Activated CD4-positive, alpha-beta T cell treated with anti-CD3 and anti-CD28 coated beads, Interleukin-2, amount 10 ng/mL, durations not matched to agents 7 days and 5 days (primary cell): ENCODE data around the gene DNAJC1. TPM values are rescaled to one million over a fixed set of nuclear protein-coding genes. Genes with fewer than 3 reads are reported as not detected.
A peak's percentile ranks its signal among the peaks of the same experiment; 100 is the strongest.

Source experiments
- CTCF ChIA-PET: fragments of 350-600 bp; sonication (Branson Sonifier 250); formaldehyde crosslinking; loops from one replicate; lab custom pipeline; 2021; ENCODE audit warnings: antibody characterized with exemption; lab: Charles Lee
- POLR2A ChIA-PET: fragments of 350-600 bp; sonication (Branson Sonifier 250); formaldehyde crosslinking; loops from one replicate; lab custom pipeline; 2021; ENCODE audit warnings: antibody characterized with exemption; lab: Charles Lee
- DNase-seq: peaks from one replicate; pipeline ENCODE4 v3.0.0-alpha.2; 2020
- H3K27ac Mint-ChIP-seq: one replicate; pipeline ENCODE4 v1.8.0; 2021; ENCODE audit warnings: mild to moderate bottlenecking, moderate library complexity, mixed read lengths
- H3K27me3 Mint-ChIP-seq: one replicate; pipeline ENCODE4 v1.8.0; 2021; ENCODE audit warnings: mixed read lengths
- H3K36me3 Mint-ChIP-seq: one replicate; pipeline ENCODE4 v1.8.0; 2021; ENCODE audit warnings: low read depth, mixed read lengths
- H3K4me1 Mint-ChIP-seq: one replicate; pipeline ENCODE4 v1.8.0; 2021; ENCODE audit warnings: mixed read lengths
- H3K4me3 Mint-ChIP-seq: one replicate; pipeline ENCODE4 v1.8.0; 2021; ENCODE audit warnings: mild to moderate bottlenecking, moderate library complexity, mixed read lengths
- H3K9me3 Mint-ChIP-seq: one replicate; pipeline ENCODE4 v1.8.0; 2021; ENCODE audit warnings: mixed read lengths
- total RNA-seq, 2 experiments: library from RNA; stranded (reverse); gene quantifications; one replicate each; pipeline ENCODE4 v1.2.3, GENCODE V29; 2021

The DNAJC1 gene
- total RNA-seq, 2 experiments from 2014 or later, result 24.4 to 28.6 TPM

- DNase-seq, result no peak
- ChIA-PET CTCF (no interaction called here), POLR2A (no interaction called here)
- Mint-ChIP-seq H3K36me3 (peaks cover 4% of the 10 kb centered on the region), H3K27me3 (no peaks in the 10 kb centered on the region), H3K27ac (no peak overlapping the region), H3K4me3 (no peak overlapping the region), H3K4me1 (no peaks in the 10 kb centered on the region), H3K9me3 (no peaks in the 10 kb centered on the region)
These were observed 84.4 kb downstream of the DNAJC1 start for GRCh38 chr10:21919117-21919516.

- Mint-ChIP-seq H3K36me3 (peaks cover 13% of the 10 kb centered on the region), H3K4me1 (peaks cover 17% of the 10 kb centered on the region), H3K27me3 (no peaks in the 10 kb centered on the region), H3K9me3 (peaks cover 2% of the 10 kb centered on the region), H3K27ac (no peak overlapping the region), H3K4me3 (no peak overlapping the region)
- ChIA-PET CTCF (no interaction called here), POLR2A (no interaction called here)
- DNase-seq, result no peak
These were observed 90.9 kb downstream of the DNAJC1 start for GRCh38 chr10:21912625-21913024.

- Mint-ChIP-seq H3K4me1 (peaks cover 17% of the 10 kb centered on the region), H3K27me3 (no peaks in the 10 kb centered on the region), H3K36me3 (peaks cover 16% of the 10 kb centered on the region), H3K9me3 (peaks cover 2% of the 10 kb centered on the region), H3K27ac (no peak overlapping the region), H3K4me3 (no peak overlapping the region)
- POLR2A ChIA-PET, result no interaction called here
- no peak for DNase-seq
- CTCF ChIA-PET, result no interaction called here
These were observed 92.7 kb downstream of the DNAJC1 start for GRCh38 chr10:21910798-21911197.

GRCh38 chr10:21907436-21907835, 96.1 kb downstream of the DNAJC1 start:
- Mint-ChIP-seq H3K9me3 (peaks cover 2% of the 10 kb centered on the region), H3K4me1 (peaks cover 4% of the 10 kb centered on the region), H3K27ac (no peak overlapping the region), H3K36me3 (peaks cover 14% of the 10 kb centered on the region), H3K4me3 (no peak overlapping the region), H3K27me3 (no peaks in the 10 kb centered on the region)
- DNase-seq, result no peak
- CTCF ChIA-PET, result no interaction called here
- POLR2A ChIA-PET, result no interaction called here

- H3K27me3 Mint-ChIP-seq, result no peaks in the 10 kb centered on the region
- no peaks in the 10 kb centered on the region for H3K4me1 Mint-ChIP-seq
- peaks cover 7% of the 10 kb centered on the region for H3K36me3 Mint-ChIP-seq
- ChIA-PET CTCF (no interaction called here), POLR2A (no interaction called here)
- no peak for DNase-seq
- no peak overlapping the region for H3K4me3 Mint-ChIP-seq
- H3K27ac Mint-ChIP-seq, result no peak overlapping the region
- peaks cover 2% of the 10 kb centered on the region for H3K9me3 Mint-ChIP-seq
These were observed 98.6 kb downstream of the DNAJC1 start for GRCh38 chr10:21904930-21905329.

DNA sequence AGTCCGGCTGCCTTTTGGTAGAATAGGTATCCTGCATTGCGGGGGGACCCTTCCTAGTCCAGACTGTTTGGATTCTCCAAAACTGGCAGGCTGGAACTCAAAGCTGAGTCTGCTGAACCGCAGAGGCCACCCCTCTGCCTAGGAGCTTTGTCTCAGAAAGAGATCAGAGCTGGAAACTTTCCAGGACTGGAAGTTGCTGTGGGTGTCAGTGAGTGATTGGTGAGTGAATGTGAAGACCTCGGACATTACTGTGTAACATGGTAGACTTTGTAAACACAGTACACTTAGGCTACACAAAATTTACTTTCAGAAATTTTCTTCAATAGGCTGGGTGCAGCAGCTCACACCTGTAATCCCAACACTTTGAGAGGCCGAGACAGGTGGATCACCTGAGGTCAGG, 103.8 kb downstream of the DNAJC1 start:
- CTCF ChIA-PET, result interaction anchor here (1.0 kb wide), 1 partner anchor 11 kb away, joined by 3 read pairs; no protein-coding TSS in a partner anchor

DNA sequence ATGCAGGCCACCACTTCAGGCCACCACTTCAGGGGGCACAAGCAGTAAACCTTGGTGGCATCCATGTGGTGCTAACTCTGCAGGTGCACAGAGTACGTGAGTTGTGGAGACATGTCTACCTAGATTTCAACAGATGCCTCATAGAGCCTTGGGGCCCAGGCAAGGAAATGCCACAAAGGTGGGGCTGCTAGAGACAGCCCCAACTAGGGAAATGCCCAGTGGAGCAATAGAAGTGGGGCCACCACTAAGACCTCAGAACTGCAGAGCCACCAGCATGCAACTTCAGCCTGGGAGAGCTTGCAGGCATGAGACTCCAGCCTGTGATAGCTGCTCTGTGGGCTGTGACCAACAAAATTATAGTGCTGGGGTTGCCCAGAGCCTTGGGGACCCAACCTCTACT, 107.6 kb downstream of the DNAJC1 start:
- peaks cover 26% of the 10 kb centered on the region for H3K36me3 Mint-ChIP-seq

More for the DNA sequence above, 103.8 kb downstream of the DNAJC1 start:
- no peak for DNase-seq
- no peaks in the 10 kb centered on the region for H3K4me1 Mint-ChIP-seq
- H3K36me3 Mint-ChIP-seq, result peaks cover 10% of the 10 kb centered on the region
- no peaks in the 10 kb centered on the region for H3K27me3 Mint-ChIP-seq
- no peak overlapping the region for H3K27ac Mint-ChIP-seq
- POLR2A ChIA-PET, result no interaction called here
- peaks cover 5% of the 10 kb centered on the region for H3K9me3 Mint-ChIP-seq
- H3K4me3 Mint-ChIP-seq, result no peak overlapping the region

GRCh38 chr10:21894648-21895342, 108.7 kb downstream of the DNAJC1 start:
- peaks cover 16% of the 10 kb centered on the region for H3K4me1 Mint-ChIP-seq
- no peaks in the 10 kb centered on the region for H3K27me3 Mint-ChIP-seq
- DNase-seq, result no peak
- H3K36me3 Mint-ChIP-seq, result peaks cover 32% of the 10 kb centered on the region
- no peak overlapping the region for H3K4me3 Mint-ChIP-seq
- H3K9me3 Mint-ChIP-seq, result peaks cover 21% of the 10 kb centered on the region
- CTCF ChIA-PET, result no interaction called here
- no peak overlapping the region for H3K27ac Mint-ChIP-seq
- POLR2A ChIA-PET, result no interaction called here

More for the DNA sequence above, 107.6 kb downstream of the DNAJC1 start:
- no peak for DNase-seq
- Mint-ChIP-seq H3K4me3 (no peak overlapping the region), H3K9me3 (peaks cover 19% of the 10 kb centered on the region), H3K27me3 (no peaks in the 10 kb centered on the region), H3K27ac (no peak overlapping the region), H3K4me1 (peaks cover 8% of the 10 kb centered on the region)
- CTCF ChIA-PET, result no interaction called here
- POLR2A ChIA-PET, result no interaction called here

DNA sequence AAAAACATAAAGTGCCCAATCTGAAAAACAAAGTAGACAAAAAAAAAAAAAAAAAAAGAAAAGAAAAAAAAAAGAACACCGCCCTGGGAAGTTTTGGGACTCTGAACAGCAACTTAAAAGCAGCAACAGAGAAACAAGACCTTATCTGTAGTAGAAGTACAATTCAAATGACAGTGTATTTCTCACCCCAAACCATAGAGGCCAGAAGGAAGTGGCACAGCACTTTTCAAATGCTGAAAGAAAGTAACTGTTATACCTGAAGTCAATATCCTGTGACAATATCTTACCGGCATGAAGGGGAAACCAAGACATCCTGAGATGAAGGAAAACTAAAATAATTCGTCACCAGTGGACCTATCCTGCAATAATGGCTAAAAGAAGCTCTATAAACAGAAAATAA, 112.1 kb downstream of the DNAJC1 start:
- Mint-ChIP-seq H3K4me3 (no peak overlapping the region), H3K27me3 (no peaks in the 10 kb centered on the region), H3K4me1 (peaks cover 37% of the 10 kb centered on the region), H3K36me3 (peaks cover 34% of the 10 kb centered on the region), H3K27ac (peak overlapping the region; percentile 72), H3K9me3 (peaks cover 35% of the 10 kb centered on the region)
- POLR2A ChIA-PET, result no interaction called here
- DNase-seq, result peak; percentile 21
- CTCF ChIA-PET, result no interaction called here

GRCh38 chr10:21889477-21890275, 113.9 kb downstream of the DNAJC1 start:
- peaks cover 40% of the 10 kb centered on the region for H3K9me3 Mint-ChIP-seq
- ChIA-PET CTCF (interaction anchor here (1.0 kb wide), 1 partner anchor 10 kb away, joined by 3 read pairs; no protein-coding TSS in a partner anchor), POLR2A (no interaction called here)
- H3K36me3 Mint-ChIP-seq, result peaks cover 49% of the 10 kb centered on the region
- DNase-seq, result no peak
- no peak overlapping the region for H3K4me3 Mint-ChIP-seq
- no peaks in the 10 kb centered on the region for H3K27me3 Mint-ChIP-seq
- no peak overlapping the region for H3K27ac Mint-ChIP-seq
- H3K4me1 Mint-ChIP-seq, result peaks cover 37% of the 10 kb centered on the region

- H3K4me1 Mint-ChIP-seq, result peaks cover 37% of the 10 kb centered on the region
- no peak overlapping the region for H3K27ac Mint-ChIP-seq
- H3K4me3 Mint-ChIP-seq, result no peak overlapping the region
- POLR2A ChIA-PET, result no interaction called here
- peak; percentile 38 for DNase-seq
- H3K36me3 Mint-ChIP-seq, result peaks cover 46% of the 10 kb centered on the region
- CTCF ChIA-PET, result interaction anchor here (1.0 to 1.2 kb wide), 2 partner anchors 9 to 11 kb away, joined by 3 read pairs; no protein-coding TSS in a partner anchor
- peaks cover 40% of the 10 kb centered on the region for H3K9me3 Mint-ChIP-seq
- no peaks in the 10 kb centered on the region for H3K27me3 Mint-ChIP-seq
These were observed 114.6 kb downstream of the DNAJC1 start for GRCh38 chr10:21888959-21889358.

- no peak for DNase-seq
- H3K4me1 Mint-ChIP-seq, result peaks cover 29% of the 10 kb centered on the region
- no peak overlapping the region for H3K4me3 Mint-ChIP-seq
- ChIA-PET CTCF (interaction anchor here (0.6 kb wide), 1 partner anchor 35 kb away, joined by 3 read pairs; no protein-coding TSS in a partner anchor), POLR2A (no interaction called here)
- H3K27me3 Mint-ChIP-seq, result no peaks in the 10 kb centered on the region
- peaks cover 28% of the 10 kb centered on the region for H3K9me3 Mint-ChIP-seq
- H3K36me3 Mint-ChIP-seq, result peaks cover 40% of the 10 kb centered on the region
- H3K27ac Mint-ChIP-seq, result no peak overlapping the region
These were observed 117.6 kb downstream of the DNAJC1 start for GRCh38 chr10:21885940-21886339.

GRCh38 chr10:21873198-21873597, 130.3 kb downstream of the DNAJC1 start:
- H3K27ac Mint-ChIP-seq, result no peak overlapping the region

More at GRCh38 chr10:21873198-21873597, 130.3 kb downstream of the DNAJC1 start:
- ChIA-PET POLR2A (no interaction called here), CTCF (interaction anchor here (1.9 kb wide), 1 partner anchor 58 kb away, joined by 3 read pairs; no protein-coding TSS in a partner anchor)
- no peak overlapping the region for H3K4me3 Mint-ChIP-seq
- peaks cover 36% of the 10 kb centered on the region for H3K36me3 Mint-ChIP-seq
- peaks cover 13% of the 10 kb centered on the region for H3K9me3 Mint-ChIP-seq
- H3K27me3 Mint-ChIP-seq, result no peaks in the 10 kb centered on the region
- no peak for DNase-seq
- H3K4me1 Mint-ChIP-seq, result no peaks in the 10 kb centered on the region
